Measurements from ENCODE around the gene SLC2A1.

The SLC2A1 gene

GRCh38 chr1:42960122-42960390, 1.4 kb upstream of the SLC2A1 start:
- DNase-seq, result no peak

- DNase-seq, result peak; percentile 68 to 86
Observed at GRCh38 chr1:42957880-42958487, 684 bp downstream of the SLC2A1 start.

GRCh38 chr1:42957229-42957879, 1.3 kb downstream of the SLC2A1 start:
- DNase-seq, result peak; percentile 37 to 49

GRCh38 chr1:42956739-42957138, 1.9 kb downstream of the SLC2A1 start:
- DNase-seq, result no peak

GRCh38 chr1:42955311-42956063, 3.2 kb downstream of the SLC2A1 start:
- no peak for DNase-seq

- no peak for DNase-seq
Observed at GRCh38 chr1:42953182-42954180, 5.2 kb downstream of the SLC2A1 start.

- DNase-seq, result no peak
Observed at GRCh38 chr1:42952303-42953001, 6.2 kb downstream of the SLC2A1 start.

- no peak for DNase-seq
Observed at GRCh38 chr1:42951588-42951987, 7.1 kb downstream of the SLC2A1 start.

- DNase-seq, result no peak
Observed at GRCh38 chr1:42950116-42950481, 8.6 kb downstream of the SLC2A1 start.

- no peak for DNase-seq
Observed at GRCh38 chr1:42949312-42950115, 9.2 kb downstream of the SLC2A1 start.

GRCh38 chr1:42947965-42948732, 10.5 kb downstream of the SLC2A1 start:
- DNase-seq, result no peak

- no peak for DNase-seq
Observed at GRCh38 chr1:42947117-42947516, 11.6 kb downstream of the SLC2A1 start.

GRCh38 chr1:42946120-42946898, 12.4 kb downstream of the SLC2A1 start:
- no peak for DNase-seq

- DNase-seq, result no peak
Observed at GRCh38 chr1:42945164-42945563, 13.5 kb downstream of the SLC2A1 start.

GRCh38 chr1:42944246-42944928, 14.3 kb downstream of the SLC2A1 start:
- no peak for DNase-seq

- DNase-seq, result no peak
Observed at GRCh38 chr1:42943728-42944127, 14.9 kb downstream of the SLC2A1 start.

GRCh38 chr1:42943166-42943565, 15.5 kb downstream of the SLC2A1 start:
- no peak for DNase-seq

- no peak for DNase-seq
Observed at GRCh38 chr1:42942444-42942843, 16.2 kb downstream of the SLC2A1 start.

- no peak for DNase-seq
Observed at GRCh38 chr1:42941640-42942330, 16.9 kb downstream of the SLC2A1 start.

Measured in NCI-H2081 (cell line).